Panc1 (cell line): Measurements from ENCODE around the gene UBE2J1. TPM values are rescaled to one million over a fixed set of nuclear protein-coding genes. Genes with fewer than 3 reads are reported as not detected.
A peak's percentile ranks its signal among the peaks of the same experiment; 100 is the strongest.

ENCODE experiments used
- ATAC-seq: fragments of 200-7000 bp; cut with Tn5 transposase; 2 replicates; pipeline ENCODE4 v1.9.1; 2020; ENCODE audit warnings: mild to moderate bottlenecking, moderate library complexity
- BruUV-seq: library from RNA; stranded (reverse); fragments of 400-500 nt; replicated peaks from 2 replicates; lab custom pipeline; 2021; lab: Mats Ljungman, UMichigan
- CTCF ChIA-PET: fragments of 300-600 bp; sonication (Branson Sonifier 250); formaldehyde crosslinking; loops from one replicate; lab custom pipeline; 2022; ENCODE audit warnings: antibody characterized with exemption; lab: Charles Lee
- POLR2A ChIA-PET: fragments of 300-600 bp; sonication (Branson Sonifier 250); formaldehyde crosslinking; loops from one replicate; lab custom pipeline; 2022; ENCODE audit warnings: antibody characterized with exemption; lab: Charles Lee
- DNase-seq: peaks from one replicate; pipeline ENCODE4 v3.0.0-alpha.2; 2010; ENCODE audit warnings: low read depth, low spot score
- H3K27ac ChIP-seq: 2 replicates; pipeline ENCODE4 v1.5.1; 2011; ENCODE audit warnings: mild to moderate bottlenecking, low read length, inconsistent platforms
- H3K27me3 ChIP-seq: fragments of 200-500 bp; sonication (Bioruptor generic); 2 replicates; pipeline ENCODE4 v1.6.0; 2014; ENCODE audit warnings: low read length, inconsistent platforms; ENCODE audit not compliant: control insufficient read depth, insufficient read depth
- H3K36me3 ChIP-seq: fragments of 200-500 bp; sonication (Bioruptor generic); 2 replicates; pipeline ENCODE4 v1.5.1; 2014; ENCODE audit warnings: inconsistent platforms, mild to moderate bottlenecking, low read length, moderate library complexity; ENCODE audit not compliant: control insufficient read depth, insufficient read depth
- H3K4me1 ChIP-seq: 2 replicates; pipeline ENCODE4 v1.5.1; 2011; ENCODE audit warnings: inconsistent platforms, mild to moderate bottlenecking, low read length, moderate library complexity; ENCODE audit not compliant: control insufficient read depth, insufficient read depth
- H3K4me3 ChIP-seq, 2 experiments: 2 replicates each; pipeline ENCODE4 v1.5.1; 2011 to 2012; ENCODE audit warnings: low read depth in 2 of 2, low read length in 2 of 2, mild to moderate bottlenecking in 2 of 2, inconsistent platforms in 1 of 2, moderate library complexity in 1 of 2
- H3K9me3 ChIP-seq: fragments of 200-500 bp; sonication (Bioruptor generic); 2 replicates; pipeline ENCODE4 v1.5.1; 2014; ENCODE audit warnings: low read depth, mild to moderate bottlenecking, inconsistent platforms, low read length, moderate library complexity; ENCODE audit not compliant: control insufficient read depth, insufficient read depth
- CTCF ChIP-seq: fragments of 450-650 bp; IDR thresholded peaks from 2 replicates; pipeline ENCODE4 v1.5.1; 2017; ENCODE audit warnings: mild to moderate bottlenecking
- POLR2AphosphoS5 ChIP-seq: IDR thresholded peaks from 2 replicates; pipeline ENCODE4 v1.6.1; 2012; ENCODE audit warnings: mild to moderate bottlenecking, low read depth, low read length, moderate library complexity
- REST ChIP-seq, 2 experiments: IDR thresholded peaks; 2 replicates each; pipeline ENCODE4 v1.6.1; 2011 to 2012; ENCODE audit warnings: low read depth in 2 of 2, control low read depth in 1 of 2, low read length in 1 of 2, mild to moderate bottlenecking in 1 of 2, moderate library complexity in 1 of 2; ENCODE audit not compliant: insufficient read depth in 1 of 2
- SIN3A ChIP-seq: IDR thresholded peaks from 2 replicates; pipeline ENCODE4 v1.6.1; 2012; ENCODE audit warnings: low read depth, mild to moderate bottlenecking, low read length, moderate library complexity, borderline replicate concordance; ENCODE audit not compliant: insufficient read depth
- TCF7L2 ChIP-seq: IDR thresholded peaks from 2 replicates; pipeline ENCODE4 v1.6.1; 2011; ENCODE audit warnings: mild to moderate bottlenecking, low read depth, low read length, inconsistent platforms
- in situ Hi-C: cut with HindIII; loops from 2 replicates; pipeline ENCODE4 v1.10.0; 2016; ENCODE audit warnings: low sequenced_read_pairs, low pct_unique_long_range_greater_than_20kb
- intact Hi-C: fragments of 100-400 bp; cut with micrococcal nuclease; formaldehyde crosslinking; loops from one replicate; pipeline ENCODE4 v1.10.0; 2022; ENCODE audit not compliant: unreplicated experiment
- total RNA-seq: library from RNA; stranded (reverse); gene quantifications from one replicate; pipeline ENCODE4 v1.2.1, GENCODE V29; 2021; ENCODE audit not compliant: unreplicated experiment

UBE2J1 gene
- total RNA-seq, 1 experiment from 2014 or later, result 30.5 TPM

GRCh38 chr6:89353702-89354392, 1.3 kb upstream of the UBE2J1 start:
- CTCF ChIA-PET, result no interaction called here
- intact Hi-C loops, result no loop called here
- no peaks in the 10 kb centered on the region for H3K9me3 ChIP-seq
- DNase-seq (no peak), ATAC-seq (no peak)
- POLR2A ChIA-PET, result interaction anchor here (0.6 kb wide), 1 partner anchor 48 kb away, joined by 5 read pairs; no protein-coding TSS in a partner anchor
- 0 out of 2 replicates have a peak overlapping the region, but pooled peaks have one; percentile 77 for H3K27ac ChIP-seq
- no TSS peak for BruUV-seq
- no peaks in the 10 kb centered on the region for H3K36me3 ChIP-seq
- in situ Hi-C loops, result no loop called here
- H3K27me3 ChIP-seq, result no peaks in the 10 kb centered on the region
- H3K4me1 ChIP-seq, result peaks cover 13% of the 10 kb centered on the region
- no peak overlapping the region for H3K4me3 ChIP-seq
- TF ChIP-seq POLR2AphosphoS5 (no peak), SIN3A (no peak), REST (IDR thresholded peaks at IDR 0.05; ENCODE audit: insufficient read depth in 1 of 2, low read depth in 2 of 2, low read length in 1 of 2) (no peak), CTCF (no peak), TCF7L2 (no peak)

GRCh38 chr6:89353118-89353556, 615 bp upstream of the UBE2J1 start:
- ATAC-seq, result no peak
- Histone ChIP-seq H3K9me3 (no peaks in the 10 kb centered on the region), H3K27me3 (no peaks in the 10 kb centered on the region), H3K27ac (peak overlapping the region; percentile 77), H3K36me3 (no peaks in the 10 kb centered on the region), H3K4me3 (peak overlapping the region; percentile 73 to 96), H3K4me1 (peaks cover 13% of the 10 kb centered on the region)
- intact Hi-C loops, result no loop called here
- ChIA-PET CTCF (no interaction called here), POLR2A (interaction anchor here (0.5 to 1.1 kb wide), 5 partner anchors 38 to 763 kb away, joined by 4 to 12 read pairs (median 12); partner anchors contain the start of genes GABRR2 and PNRC1)
- in situ Hi-C loops, result no loop called here
- no peak for DNase-seq
- BruUV-seq, result TSS peak; percentile 93
- no peak for TF ChIP-seq POLR2AphosphoS5
- no peak for TF ChIP-seq TCF7L2
- TF ChIP-seq SIN3A, result no peak
- TF ChIP-seq CTCF, result no peak
- TF ChIP-seq REST (IDR thresholded peaks at IDR 0.05; ENCODE audit: insufficient read depth in 1 of 2, low read depth in 2 of 2, low read length in 1 of 2), result no peak
